ENCODE measurements around the gene RPS29. TPM values are rescaled to one million over a fixed set of nuclear protein-coding genes. Genes with fewer than 3 reads are reported as not detected.

The RPS29 gene
- total and polyA plus RNA-seq, 8 donors: 422 to 7,374 (median 3,536) TPM

DNA sequence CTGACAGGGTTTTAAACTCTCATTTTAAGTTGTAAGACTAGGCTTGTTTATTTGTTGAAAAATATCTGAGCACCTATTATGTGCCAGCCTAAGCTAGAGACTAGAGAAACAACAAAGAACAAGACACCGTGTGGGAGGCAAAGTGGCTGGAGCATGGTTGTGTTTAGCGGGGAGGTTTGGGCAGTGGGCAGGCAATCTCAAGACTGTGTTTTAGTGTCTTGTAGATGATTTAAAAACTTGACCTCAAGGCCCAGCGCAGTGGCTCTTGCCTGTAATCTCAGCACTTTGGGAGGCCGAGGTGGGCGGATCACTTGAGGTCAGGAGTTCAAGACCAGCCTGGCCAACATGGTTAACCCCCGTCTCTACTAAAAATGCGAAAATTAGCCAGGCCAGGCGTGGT, 26.5 kb upstream of the RPS29 start:
- Histone ChIP-seq H3K27ac (no peak overlapping the region), H3K4me3 (no peak overlapping the region), H3K4me1 (peaks cover 0 to 8% (median 4%) of the 10 kb centered on the region in 4 donors), H3K9me3 (no peaks in the 10 kb centered on the region), H3K27me3 (no peaks in the 10 kb centered on the region), H3K36me3 (peaks cover 1 to 16% (median 14%) of the 10 kb centered on the region in 4 donors)
- TF ChIP-seq EP300 (IDR thresholded peaks at IDR 0.05) (no peak), POLR2A (IDR thresholded peaks at IDR 0.05) (no peak), POLR2AphosphoS5 (IDR thresholded peaks at IDR 0.05) (no peak)
- TF ChIP-seq, protein P1, sequence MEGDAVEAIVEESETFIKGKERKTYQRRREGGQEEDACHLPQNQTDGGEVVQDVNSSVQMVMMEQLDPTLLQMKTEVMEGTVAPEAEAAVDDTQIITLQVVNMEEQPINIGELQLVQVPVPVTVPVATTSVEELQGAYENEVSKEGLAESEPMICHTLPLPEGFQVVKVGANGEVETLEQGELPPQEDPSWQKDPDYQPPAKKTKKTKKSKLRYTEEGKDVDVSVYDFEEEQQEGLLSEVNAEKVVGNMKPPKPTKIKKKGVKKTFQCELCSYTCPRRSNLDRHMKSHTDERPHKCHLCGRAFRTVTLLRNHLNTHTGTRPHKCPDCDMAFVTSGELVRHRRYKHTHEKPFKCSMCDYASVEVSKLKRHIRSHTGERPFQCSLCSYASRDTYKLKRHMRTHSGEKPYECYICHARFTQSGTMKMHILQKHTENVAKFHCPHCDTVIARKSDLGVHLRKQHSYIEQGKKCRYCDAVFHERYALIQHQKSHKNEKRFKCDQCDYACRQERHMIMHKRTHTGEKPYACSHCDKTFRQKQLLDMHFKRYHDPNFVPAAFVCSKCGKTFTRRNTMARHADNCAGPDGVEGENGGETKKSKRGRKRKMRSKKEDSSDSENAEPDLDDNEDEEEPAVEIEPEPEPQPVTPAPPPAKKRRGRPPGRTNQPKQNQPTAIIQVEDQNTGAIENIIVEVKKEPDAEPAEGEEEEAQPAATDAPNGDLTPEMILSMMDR (IDR thresholded peaks at IDR 0.05): no peak
- WGBS, 5 donors: 84 to 93% (median 91%) methylated on average over 7 to 8 of the region's 8 CpGs
- intact Hi-C loops (cut with DNase I; ENCODE audit: low total_unique reads): no loop called here
- no peak for DNase-seq

DNA sequence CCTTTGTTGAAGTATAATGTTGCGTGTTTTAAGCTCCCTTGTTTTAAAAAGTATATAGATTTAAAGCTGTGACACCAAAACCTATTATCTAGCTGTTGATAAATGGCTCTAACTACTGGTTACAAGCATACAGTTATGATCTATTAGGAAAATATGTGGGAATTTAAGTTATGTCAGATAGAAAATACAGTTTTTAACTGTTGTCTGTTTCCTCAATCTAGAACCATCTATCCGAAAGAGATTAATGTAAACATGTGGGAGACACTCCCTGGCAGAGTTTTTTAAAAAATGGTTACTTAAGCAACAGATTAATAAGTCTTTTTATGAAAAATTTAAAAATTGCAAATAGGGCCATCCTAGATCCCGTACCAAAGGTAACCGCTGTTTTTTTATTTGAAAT, 26.1 kb upstream of the RPS29 start:
- Histone ChIP-seq H3K27ac (no peak overlapping the region), H3K4me3 (no peak overlapping the region), H3K27me3 (no peaks in the 10 kb centered on the region), H3K9me3 (no peaks in the 10 kb centered on the region), H3K4me1 (peaks cover 0 to 3% (median 2%) of the 10 kb centered on the region in 4 donors), H3K36me3 (peaks cover 0 to 16% (median 13%) of the 10 kb centered on the region in 4 donors)
- intact Hi-C loops (cut with DNase I; ENCODE audit: low total_unique reads): no loop called here
- TF ChIP-seq EP300 (IDR thresholded peaks at IDR 0.05) (no peak), POLR2AphosphoS5 (IDR thresholded peaks at IDR 0.05) (no peak), POLR2A (IDR thresholded peaks at IDR 0.05) (no peak)
- TF ChIP-seq, protein P1 (IDR thresholded peaks at IDR 0.05): no peak
- WGBS, 5 donors: 89 to 93% (median 91%) methylated on average over 4 of the region's 4 CpGs
- no peak for DNase-seq

DNA sequence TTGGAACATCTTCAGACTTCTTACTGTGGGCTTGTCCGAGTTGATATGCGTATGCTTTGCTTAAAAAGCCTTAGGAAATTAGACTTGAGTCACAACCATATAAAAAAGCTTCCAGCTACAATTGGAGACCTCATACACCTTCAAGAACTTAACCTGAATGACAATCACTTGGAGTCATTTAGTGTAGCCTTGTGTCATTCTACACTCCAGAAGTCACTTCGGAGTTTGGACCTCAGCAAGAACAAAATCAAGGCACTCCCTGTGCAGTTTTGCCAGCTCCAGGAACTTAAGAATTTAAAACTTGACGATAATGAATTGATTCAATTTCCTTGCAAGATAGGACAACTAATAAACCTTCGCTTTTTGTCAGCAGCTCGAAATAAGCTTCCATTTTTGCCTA, 21.4 kb upstream of the RPS29 start:
- 86 to 97% (median 93%) methylated on average over 6 of the region's 6 CpGs for WGBS, 5 donors
- intact Hi-C loops (cut with DNase I; ENCODE audit: low total_unique reads): no loop called here
- no peak overlapping the region for H3K27ac ChIP-seq

DNA sequence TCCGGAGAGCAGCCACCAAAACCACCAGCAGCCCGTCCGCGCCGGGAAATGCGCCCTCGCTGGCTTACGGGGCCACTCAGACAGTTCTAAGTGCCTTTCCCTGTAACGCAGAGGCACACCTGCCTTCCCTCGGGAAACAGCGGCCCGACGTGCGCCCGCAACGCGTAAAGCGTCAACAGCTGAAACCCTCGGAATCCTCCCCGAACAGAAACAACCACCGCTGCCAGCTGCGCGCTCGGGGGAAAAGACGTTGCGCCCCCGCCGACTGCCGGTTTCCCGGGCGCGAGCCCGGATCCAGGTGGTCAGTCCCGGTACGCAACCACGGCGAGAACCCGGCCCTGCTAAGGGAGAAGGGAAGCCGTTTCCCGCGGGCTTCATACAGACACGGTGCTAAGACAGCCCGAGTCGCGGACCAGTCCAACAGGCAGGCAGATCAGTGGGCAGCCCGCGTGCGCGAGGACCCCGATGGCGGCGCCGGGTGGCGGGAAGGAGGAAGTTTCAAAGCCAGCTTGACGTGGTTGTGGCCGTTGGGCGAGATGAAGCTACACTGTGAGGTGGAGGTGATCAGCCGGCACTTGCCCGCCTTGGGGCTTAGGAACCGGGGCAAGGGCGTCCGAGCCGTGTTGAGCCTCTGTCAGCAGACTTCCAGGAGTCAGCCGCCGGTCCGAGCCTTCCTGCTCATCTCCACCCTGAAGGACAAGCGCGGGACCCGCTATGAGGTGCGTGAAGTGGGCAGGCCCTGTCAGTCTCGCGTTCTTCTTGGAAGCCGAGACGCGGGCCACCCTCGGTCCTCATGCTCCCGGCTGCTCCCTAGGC, 12.5 kb upstream of the RPS29 start, which contains the start of gene LRR1:
LRR1 (plus strand) TSS at position 456 of the 816 bp plus-strand sequence; CDS start at position 537, 81 bp downstream.
- WGBS, 5 donors: 0 to 1% (median 0%) methylated on average over 36 to 77 of the region's 77 CpGs
- peak; percentile 88 to 95 for DNase-seq
- intact Hi-C loops (cut with DNase I; ENCODE audit: low total_unique reads): no loop called here

More for the DNA sequence above, 21.4 kb upstream of the RPS29 start:
- H3K27me3 ChIP-seq: no peaks in the 10 kb centered on the region
- no peak for TF ChIP-seq POLR2A (IDR thresholded peaks at IDR 0.05)
- TF ChIP-seq POLR2AphosphoS5 (IDR thresholded peaks at IDR 0.05): no peak
- TF ChIP-seq, protein P1 (IDR thresholded peaks at IDR 0.05): no peak
- TF ChIP-seq EP300 (IDR thresholded peaks at IDR 0.05): no peak
- peaks cover 1 to 35% (median 22%) of the 10 kb centered on the region in 4 donors for H3K36me3 ChIP-seq
- H3K4me1 ChIP-seq: no peaks in the 10 kb centered on the region
- no peak for DNase-seq
- H3K4me3 ChIP-seq: no peak overlapping the region
- no peaks in the 10 kb centered on the region for H3K9me3 ChIP-seq

More for the DNA sequence above, 12.5 kb upstream of the RPS29 start, which contains the start of gene LRR1:
- TF ChIP-seq POLR2AphosphoS5 (IDR thresholded peaks at IDR 0.05) (peak; percentile 16 to 67 (median 57)), EP300 (IDR thresholded peaks at IDR 0.05) (no peak)
- TF ChIP-seq, protein P1 (IDR thresholded peaks at IDR 0.05): peak in 1 of 7 experiments; percentile 14
- Histone ChIP-seq H3K27ac (peak within 1 kb of the TSS; percentile 88 to 97 (median 96)), H3K27me3 (no peaks in the 10 kb centered on the region), H3K4me1 (peaks cover 0 to 43% (median 19%) of the 10 kb centered on the region in 4 donors), H3K36me3 (peaks cover 0 to 11% (median 6%) of the 10 kb centered on the region in 4 donors), H3K9me3 (no peaks in the 10 kb centered on the region), H3K4me3 (peak within 1 kb of the TSS; percentile 60 to 94 (median 66))

Data from stomach (tissue), 9 donors.